ENCODE data around the gene ZNF668. TPM values are rescaled to one million over a fixed set of nuclear protein-coding genes. Genes with fewer than 3 reads are reported as not detected.

ZNF668 gene
- total RNA-seq (2022; extraction: Qiagen RNA extraction; ENCODE audit: low read depth), result 7.2 to 21.8 TPM (median 16.1 TPM) in 5 replicates

DNA sequence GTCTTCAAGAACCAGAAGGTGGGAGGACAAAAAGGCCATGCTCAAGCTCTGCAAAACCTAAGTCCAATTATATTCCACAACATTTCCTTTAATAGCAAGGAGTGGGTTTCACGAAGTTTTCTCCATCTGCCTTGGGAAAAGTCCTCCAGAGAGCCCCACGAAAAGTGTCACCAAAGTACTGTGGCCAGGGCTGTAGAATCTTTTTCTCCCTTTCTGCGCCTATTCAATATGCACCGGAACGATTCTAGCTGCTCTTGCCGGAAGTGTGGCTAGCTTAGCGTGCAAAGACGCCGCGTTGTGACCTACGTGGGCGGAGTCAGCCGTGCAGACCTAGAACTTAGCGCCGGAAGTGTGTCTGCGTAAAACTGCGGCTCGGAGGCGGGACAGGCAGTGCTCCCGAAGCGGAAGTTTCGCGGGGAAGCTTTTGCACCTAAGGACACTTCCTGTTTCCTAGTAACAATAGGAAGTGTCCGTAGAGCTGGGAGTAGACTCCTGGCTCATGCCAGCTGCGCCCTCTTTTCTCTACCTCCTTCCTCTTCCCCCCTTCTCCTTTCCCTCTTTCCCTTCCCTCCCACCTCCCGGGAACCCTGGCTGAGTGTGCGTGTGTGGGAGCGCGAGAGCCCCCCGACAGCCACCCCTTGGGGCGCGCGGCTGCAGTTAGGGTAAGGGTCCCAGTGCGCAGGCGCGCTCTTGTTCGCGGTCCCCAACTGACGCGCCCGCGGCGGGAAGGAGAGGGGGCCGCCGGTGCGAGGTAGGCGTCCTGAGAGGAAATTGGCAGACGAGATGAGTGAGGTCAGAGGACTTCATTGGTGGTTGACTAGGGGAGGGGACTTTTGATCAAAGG lies at the start of gene ZNF668, which contains the start of gene ZNF646:
TSS of gene ZNF668 (minus strand) at position 271 of the 844 bp plus-strand sequence. CDS start 9,781 bp downstream, outside the sequence.
TSS of gene ZNF646 (plus strand) at position 453 of the 844 bp plus-strand sequence. CDS start 1,903 bp downstream, outside the sequence.

DNA sequence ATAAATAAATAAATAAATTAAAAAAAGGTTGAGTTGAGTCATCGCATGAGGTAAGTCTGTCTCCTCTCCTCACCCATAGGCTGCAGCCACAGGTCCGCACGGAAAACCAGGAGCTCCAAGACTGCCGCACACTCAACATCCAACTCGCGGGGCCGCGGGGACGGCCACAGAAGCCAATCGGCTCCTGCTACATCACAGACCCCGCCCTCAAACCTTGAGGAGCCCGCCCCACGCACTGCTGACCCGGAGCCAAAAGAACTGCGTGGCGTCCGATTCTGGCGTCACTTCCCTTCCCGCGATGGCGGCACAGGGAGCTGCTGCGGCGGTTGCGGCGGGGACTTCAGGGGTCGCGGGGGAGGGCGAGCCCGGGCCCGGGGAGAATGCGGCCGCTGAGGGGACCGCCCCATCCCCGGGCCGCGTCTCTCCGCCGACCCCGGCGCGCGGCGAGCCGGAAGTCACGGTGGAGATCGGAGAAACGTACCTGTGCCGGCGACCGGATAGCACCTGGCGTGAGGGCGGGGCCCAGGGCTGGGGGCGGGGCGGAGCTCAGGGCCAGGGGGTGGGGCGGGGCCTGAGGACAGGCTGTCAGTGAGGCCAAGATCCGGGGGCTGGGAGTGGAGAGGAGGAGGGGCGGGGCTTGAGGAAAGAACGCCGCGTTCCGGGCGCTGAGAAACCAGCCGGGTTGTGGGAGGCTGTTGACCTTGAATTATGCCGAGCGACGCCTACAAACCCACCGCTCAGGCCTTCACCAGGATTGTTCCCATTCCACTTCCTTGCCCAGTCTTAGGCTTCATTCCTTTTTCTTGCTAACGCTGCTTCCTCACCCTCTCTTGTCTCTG lies 43.6 kb upstream of the ZNF668 start, which contains the start of gene KAT8:
TSS of gene KAT8 (plus strand) at position 281 of the 839 bp plus-strand sequence. CDS start at position 299, 18 bp downstream.

DNA sequence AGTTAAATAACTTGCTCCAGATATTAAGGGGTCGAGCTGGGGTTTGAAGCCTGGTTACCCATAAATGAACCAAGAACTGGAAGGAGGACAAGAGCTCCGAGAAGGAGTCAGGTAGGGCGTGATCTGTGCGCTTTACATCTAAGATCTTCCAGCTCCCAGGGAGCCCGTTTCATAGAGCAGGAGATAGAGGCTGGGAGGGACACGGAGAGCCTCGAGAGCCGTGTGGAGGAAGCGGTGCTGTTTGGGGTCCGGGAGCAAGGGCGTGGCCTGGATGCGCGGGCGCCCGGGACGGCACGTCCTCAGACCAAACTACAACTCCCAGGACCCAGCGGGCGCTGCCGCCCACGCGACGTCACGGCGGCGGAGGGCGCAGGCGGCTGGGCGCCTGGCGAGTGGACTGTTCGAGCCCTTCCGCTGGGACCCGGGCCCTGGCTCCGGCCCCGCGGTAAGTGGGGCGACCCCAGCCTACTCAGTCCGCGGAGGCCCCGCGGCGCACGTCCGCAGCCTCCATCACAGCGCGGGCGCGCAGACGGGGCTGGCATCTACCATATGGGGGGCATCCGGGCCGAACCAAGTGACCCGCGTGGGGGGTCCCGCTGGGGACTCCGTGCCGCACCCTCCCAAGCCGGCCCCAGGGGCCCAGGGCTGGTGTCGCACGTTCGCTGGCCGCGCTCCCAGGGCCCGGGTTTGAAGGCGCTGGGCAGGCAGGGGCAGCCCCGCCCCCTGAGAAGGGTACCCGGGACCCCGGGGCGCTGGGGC lies 34.2 kb upstream of the ZNF668 start, which contains the start of gene BCKDK:
TSS of gene BCKDK (plus strand) at position 352 of the 759 bp plus-strand sequence. CDS start 838 bp downstream, outside the sequence.

DNA sequence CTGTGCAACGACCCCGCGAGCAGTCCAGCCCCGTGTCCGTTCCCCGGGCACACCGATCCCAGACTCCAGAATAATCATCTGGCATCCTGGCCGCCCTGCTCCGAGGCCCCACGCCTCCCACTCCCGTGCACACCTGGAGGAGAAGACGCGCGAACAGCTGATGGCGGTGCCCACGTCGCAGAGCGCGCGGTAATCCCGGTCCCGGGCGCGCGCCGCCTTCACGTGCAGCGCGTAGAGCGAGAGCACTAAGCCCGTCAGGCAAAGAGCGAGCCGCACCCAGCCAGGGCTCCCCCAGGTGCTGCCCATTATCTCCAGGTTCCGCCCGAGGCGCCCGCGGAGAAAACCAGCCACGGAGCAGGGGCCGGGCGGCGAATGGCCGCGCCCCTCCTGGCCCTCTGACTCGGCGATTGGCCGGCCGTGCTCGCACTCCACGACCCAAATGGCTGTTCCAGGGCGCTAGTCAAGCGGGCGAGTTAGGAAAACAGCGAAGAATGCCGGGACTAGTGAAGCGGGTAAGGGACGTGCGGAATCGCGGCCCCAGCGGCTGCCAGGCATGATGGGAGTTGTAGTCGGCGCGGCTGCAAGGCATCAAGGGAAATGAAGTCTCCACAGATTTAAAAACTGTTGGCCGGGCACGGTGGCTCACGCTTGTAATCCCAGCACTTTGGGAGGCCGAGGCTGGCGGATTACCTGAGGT lies 20.5 kb upstream of the ZNF668 start, which contains the start of gene VKORC1:
TSS of gene VKORC1 (minus strand) at position 374 of the 697 bp plus-strand sequence. CDS start at position 306, 68 bp downstream.

DNA sequence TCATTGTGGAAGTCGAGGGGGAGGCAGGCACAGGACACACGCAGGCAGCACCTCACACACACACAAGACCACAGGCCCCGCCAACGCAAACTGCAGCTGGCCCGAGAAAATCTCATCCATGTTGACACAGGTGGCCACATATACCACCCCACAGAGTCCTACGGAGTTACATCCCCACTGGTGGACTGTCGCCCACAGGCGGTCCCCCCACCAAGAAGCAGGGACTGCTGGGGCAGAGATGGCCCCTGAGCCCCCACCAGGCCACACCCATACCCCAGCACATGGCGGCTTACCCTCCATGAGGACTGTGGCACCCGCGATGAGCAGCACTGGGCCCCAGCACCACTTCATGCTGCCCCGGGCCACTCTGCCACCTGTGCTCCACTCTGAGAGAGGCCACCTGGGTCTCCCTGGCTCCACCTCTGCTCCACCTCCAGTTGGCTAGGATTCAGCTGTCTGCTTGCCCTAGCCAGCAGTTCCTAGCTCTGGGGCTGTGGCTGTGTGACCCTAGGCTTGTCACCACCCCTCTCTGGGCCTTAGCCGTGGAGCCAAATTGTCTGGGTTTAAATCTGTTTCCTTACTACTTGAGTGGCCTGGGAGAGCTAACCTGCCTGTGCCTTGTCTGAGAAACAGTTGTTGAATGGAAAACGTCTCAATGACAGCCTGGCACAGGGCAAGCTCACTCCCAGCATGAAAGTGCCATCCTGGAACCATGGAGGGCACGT lies 14.6 kb upstream of the ZNF668 start, which contains the start of gene PRSS53:
TSS of gene PRSS53 (minus strand) at position 485 of the 725 bp plus-strand sequence. CDS start at position 351, 134 bp downstream.

DNA sequence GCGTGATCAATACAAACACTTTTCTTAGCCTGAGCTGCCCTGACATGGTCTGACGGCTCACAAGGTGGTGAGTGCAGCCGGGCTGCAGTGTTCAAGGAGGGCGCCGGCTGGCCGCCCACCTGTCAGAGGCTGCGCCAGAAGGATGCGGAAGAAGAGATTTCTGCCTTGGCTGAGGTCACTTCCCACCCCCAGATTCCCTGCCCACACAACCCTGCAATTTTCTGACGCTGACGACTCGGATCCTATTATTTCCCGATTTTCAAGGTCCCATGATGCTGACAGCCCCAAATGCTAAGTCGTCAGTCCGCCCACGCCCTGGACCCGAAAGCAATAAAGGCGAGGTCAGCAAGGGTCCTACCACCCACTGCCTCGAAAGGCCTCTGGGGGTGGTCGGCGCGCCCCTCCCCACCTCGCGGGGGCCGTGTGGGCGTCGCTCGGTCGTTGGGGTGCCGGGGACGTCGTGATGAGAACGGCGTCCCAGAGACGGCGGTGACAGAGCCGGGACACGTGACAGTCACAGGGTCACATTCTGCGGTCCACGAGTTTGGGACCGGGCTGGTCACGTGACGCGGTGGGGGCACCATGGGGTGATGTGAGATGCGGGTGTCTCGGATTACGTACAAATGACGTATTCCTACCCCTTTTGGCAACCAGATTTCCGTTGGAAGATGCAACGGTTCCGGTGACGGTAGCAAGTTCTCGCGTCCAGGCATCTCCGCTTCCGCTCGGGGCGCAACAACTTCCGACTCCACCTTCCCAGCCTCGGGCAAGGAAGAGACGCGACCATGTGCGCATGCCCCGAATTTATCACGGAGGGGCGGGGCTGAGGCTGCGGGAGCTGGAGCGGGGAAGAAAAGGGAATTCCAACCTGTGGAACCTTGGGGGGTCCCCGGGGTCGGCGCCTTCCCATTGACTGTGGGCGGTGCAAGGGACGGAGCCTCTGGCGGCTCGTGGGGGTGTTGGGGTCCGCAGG lies 41.0 kb downstream of the ZNF668 start, which contains the start of gene STX4:
TSS of gene STX4 (plus strand) at position 823 of the 973 bp plus-strand sequence. CDS start 248 bp downstream, outside the sequence.

Other genes starting within 250 kb of the ZNF668 start
- gene BCL7C, start 180.2 kb downstream of the ZNF668 start, total RNA-seq (2022; extraction: Qiagen RNA extraction; ENCODE audit: low read depth), result 24.0 to 43.8 TPM (median 43.2 TPM) in 5 replicates
- 0.14 to 0.32 TPM (median 0.30 TPM) in 3 of 5 replicates, not detected in the others for gene CTF1, start 177.6 kb downstream of the ZNF668 start, total RNA-seq (2022; extraction: Qiagen RNA extraction; ENCODE audit: low read depth)
- gene FBXL19, start 150.7 kb downstream of the ZNF668 start, total RNA-seq (2022; extraction: Qiagen RNA extraction; ENCODE audit: low read depth), result 8.6 to 23.7 TPM (median 22.0 TPM) in 5 replicates
- gene ORAI3, start 125.2 kb downstream of the ZNF668 start, total RNA-seq (2022; extraction: Qiagen RNA extraction; ENCODE audit: low read depth), result 8.1 to 18.1 TPM (median 12.5 TPM) in 5 replicates
- gene SETD1A, start 116.5 kb downstream of the ZNF668 start, total RNA-seq (2022; extraction: Qiagen RNA extraction; ENCODE audit: low read depth), result 12.6 to 22.9 TPM (median 21.6 TPM) in 5 replicates
- gene HSD3B7, start 89.0 kb downstream of the ZNF668 start, total RNA-seq (2022; extraction: Qiagen RNA extraction; ENCODE audit: low read depth), result 9.5 to 18.2 TPM (median 13.8 TPM) in 5 replicates
- 1.6 to 2.9 TPM (median 1.8 TPM) in 5 replicates for gene STX1B, start 63.6 kb downstream of the ZNF668 start, total RNA-seq (2022; extraction: Qiagen RNA extraction; ENCODE audit: low read depth)
- 48.5 to 73.3 TPM (median 68.5 TPM) in 5 replicates for gene STX4, start 40.7 kb downstream of the ZNF668 start, total RNA-seq (2022; extraction: Qiagen RNA extraction; ENCODE audit: low read depth)
- gene ZNF646, start 182 bp upstream of the ZNF668 start, total RNA-seq (2022; extraction: Qiagen RNA extraction; ENCODE audit: low read depth), result 5.1 to 13.5 TPM (median 11.6 TPM) in 5 replicates
- 0.59 to 2.0 TPM (median 1.3 TPM) in 5 replicates for gene PRSS53, start 14.7 kb upstream of the ZNF668 start, total RNA-seq (2022; extraction: Qiagen RNA extraction; ENCODE audit: low read depth)
- gene VKORC1, start 20.6 kb upstream of the ZNF668 start, total RNA-seq (2022; extraction: Qiagen RNA extraction; ENCODE audit: low read depth), result 86.0 to 147 TPM (median 138 TPM) in 5 replicates
- gene BCKDK, start 34.1 kb upstream of the ZNF668 start, total RNA-seq (2022; extraction: Qiagen RNA extraction; ENCODE audit: low read depth), result 31.9 to 56.2 TPM (median 47.4 TPM) in 5 replicates
- gene KAT8, start 43.4 kb upstream of the ZNF668 start, total RNA-seq (2022; extraction: Qiagen RNA extraction; ENCODE audit: low read depth), result 32.5 to 46.4 TPM (median 43.1 TPM) in 5 replicates
- gene PRSS8, start 61.5 kb upstream of the ZNF668 start, total RNA-seq (2022; extraction: Qiagen RNA extraction; ENCODE audit: low read depth), result 0.80 to 1.2 TPM (median 0.91 TPM) in 5 replicates
- 0.83 to 2.0 TPM (median 0.93 TPM) in 5 replicates for gene PRSS36, start 75.8 kb upstream of the ZNF668 start, total RNA-seq (2022; extraction: Qiagen RNA extraction; ENCODE audit: low read depth)
- 500 to 693 TPM (median 524 TPM) in 5 replicates for gene FUS, start 105.9 kb upstream of the ZNF668 start, total RNA-seq (2022; extraction: Qiagen RNA extraction; ENCODE audit: low read depth)
- gene PYCARD, start 128.5 kb upstream of the ZNF668 start, total RNA-seq (2022; extraction: Qiagen RNA extraction; ENCODE audit: low read depth), result 22.6 to 44.7 TPM (median 37.8 TPM) in 5 replicates
- gene TRIM72, start 139.9 kb upstream of the ZNF668 start, total RNA-seq (2022; extraction: Qiagen RNA extraction; ENCODE audit: low read depth), result 0.06 to 0.12 TPM (median 0.09 TPM) in 3 of 5 replicates, not detected in the others
- gene PYDC1, start 142.9 kb upstream of the ZNF668 start, total RNA-seq (2022; extraction: Qiagen RNA extraction; ENCODE audit: low read depth), result not detected in 5 replicates
- gene ITGAM, start 185.7 kb upstream of the ZNF668 start, total RNA-seq (2022; extraction: Qiagen RNA extraction; ENCODE audit: low read depth), result 0.92 to 3.6 TPM (median 1.8 TPM) in 5 replicates